Measurements from ENCODE around the gene NLRP6. TPM values are rescaled to one million over a fixed set of nuclear protein-coding genes. Genes with fewer than 3 reads are reported as not detected.

Gene NLRP6
- polyA plus RNA-seq, 3 donors: 0.10 to 0.51 (median 0.24) TPM

- H3K27me3 ChIP-seq (ENCODE audit: control insufficient read depth in 2 of 2, insufficient read depth in 2 of 2, low read length in 2 of 2): peaks cover 40 to 52% of the 10 kb centered on the region in 2 donors
- peaks cover 5% of the 10 kb centered on the region for H4K20me1 ChIP-seq (ENCODE audit: insufficient read depth, low read length)
- no peak overlapping the region for H3K27ac ChIP-seq (ENCODE audit: low read depth in 1 of 2, low read length in 2 of 2)
- Mint-ChIP-seq H3K36me3 (peaks cover 14 to 16% of the 10 kb centered on the region in 2 donors), H3K27me3 (ENCODE audit: low read depth in 3 of 3) (peaks cover 52 to 70% (median 55%) of the 10 kb centered on the region in 3 donors), H3K9me3 (peaks cover 0 to 27% (median 18%) of the 10 kb centered on the region in 7 donors), H3K4me1 (peaks cover 35% of the 10 kb centered on the region), H3K4me3 (peak overlapping the region in 1 of 2 donors; percentile 88), H3K27ac (no peak overlapping the region)
- DNase-seq: peak in 2 of 3 donors; percentile 31 to 33
- intact Hi-C loops (cut with micrococcal nuclease): no loop called here
- H3K9ac ChIP-seq (ENCODE audit: insufficient read depth, low read length, poor library complexity, severe bottlenecking): no peak overlapping the region
- peak overlapping the region; percentile 68 for H3K4me2 ChIP-seq (replicated peaks; ENCODE audit: extremely low read depth, low read length, poor library complexity, severe bottlenecking)
- no peaks in the 10 kb centered on the region for H3K36me3 ChIP-seq (replicated peaks in 1 of 2; ENCODE audit: control insufficient read depth in 1 of 2, insufficient read depth in 2 of 2, low read length in 2 of 2)
- peaks cover 34 to 48% of the 10 kb centered on the region in 2 donors for H3K4me1 ChIP-seq (ENCODE audit: control insufficient read depth in 1 of 2, insufficient read depth in 2 of 2, low read length in 2 of 2)
- H3K9me3 ChIP-seq (replicated peaks in 1 of 2; ENCODE audit: control insufficient read depth in 1 of 2, insufficient read depth in 1 of 2, low read length in 2 of 2): peaks cover 0 to 15% of the 10 kb centered on the region in 2 donors
- H2AFZ ChIP-seq (ENCODE audit: insufficient read depth, low read depth, low read length, poor library complexity, severe bottlenecking): peak overlapping the region; percentile 67
- no peaks in the 10 kb centered on the region for H3K79me2 ChIP-seq (ENCODE audit: insufficient read depth, low read length)
- 12% methylated on average over 95 of the region's 97 CpGs for whole genome bisulfite sequencing (ENCODE audit: insufficient coverage)
- H3K4me3 ChIP-seq (replicated peaks in 1 of 3; ENCODE audit: low read depth in 2 of 3, low read length in 3 of 3): peak overlapping the region in 1 of 3 experiments; percentile 61
- TF ChIP-seq CTCF (IDR thresholded peaks at IDR 0.05): no peak
Measured at GRCh38 chr11:279040-279965, 1.1 kb downstream of the NLRP6 start.

GRCh38 chr11:279966-280705 lies 1.9 kb downstream of the NLRP6 start:
- intact Hi-C loops (cut with micrococcal nuclease): no loop called here
- peak; percentile 44 to 47 (median 44) for DNase-seq
- no peak overlapping the region for H3K9ac ChIP-seq (ENCODE audit: insufficient read depth, low read length, poor library complexity, severe bottlenecking)
- peaks cover 40 to 52% of the 10 kb centered on the region in 2 donors for H3K27me3 ChIP-seq (ENCODE audit: control insufficient read depth in 2 of 2, insufficient read depth in 2 of 2, low read length in 2 of 2)
- peaks cover 5% of the 10 kb centered on the region for H4K20me1 ChIP-seq (ENCODE audit: insufficient read depth, low read length)
- Mint-ChIP-seq H3K9me3 (peaks cover 0 to 27% (median 18%) of the 10 kb centered on the region in 7 donors), H3K4me1 (peaks cover 31% of the 10 kb centered on the region), H3K27me3 (ENCODE audit: low read depth in 3 of 3) (peaks cover 52 to 75% (median 55%) of the 10 kb centered on the region in 3 donors), H3K27ac (peak overlapping the region in 1 of 7 donors; percentile 54), H3K36me3 (peaks cover 14 to 16% of the 10 kb centered on the region in 2 donors), H3K4me3 (peak overlapping the region; percentile 72 to 85)
- no peaks in the 10 kb centered on the region for H3K36me3 ChIP-seq (replicated peaks in 1 of 2; ENCODE audit: control insufficient read depth in 1 of 2, insufficient read depth in 2 of 2, low read length in 2 of 2)
- WGBS (ENCODE audit: insufficient coverage): 5% methylated on average over 85 of the region's 85 CpGs
- peak overlapping the region; percentile 68 for H3K4me2 ChIP-seq (replicated peaks; ENCODE audit: extremely low read depth, low read length, poor library complexity, severe bottlenecking)
- peak overlapping the region in 1 of 3 experiments; percentile 61 for H3K4me3 ChIP-seq (replicated peaks in 1 of 3; ENCODE audit: low read depth in 2 of 3, low read length in 3 of 3)
- TF ChIP-seq CTCF (IDR thresholded peaks at IDR 0.05): no peak
- H2AFZ ChIP-seq (ENCODE audit: insufficient read depth, low read depth, low read length, poor library complexity, severe bottlenecking): peak overlapping the region; percentile 67
- H3K79me2 ChIP-seq (ENCODE audit: insufficient read depth, low read length): no peaks in the 10 kb centered on the region
- peaks cover 30 to 40% of the 10 kb centered on the region in 2 donors for H3K4me1 ChIP-seq (ENCODE audit: control insufficient read depth in 1 of 2, insufficient read depth in 2 of 2, low read length in 2 of 2)
- no peak overlapping the region for H3K27ac ChIP-seq (ENCODE audit: low read depth in 1 of 2, low read length in 2 of 2)
- H3K9me3 ChIP-seq (replicated peaks in 1 of 2; ENCODE audit: control insufficient read depth in 1 of 2, insufficient read depth in 1 of 2, low read length in 2 of 2): peaks cover 0 to 15% of the 10 kb centered on the region in 2 donors

Data from CD14-positive monocyte (primary cell).